OCI-LY7 (cell line): ENCODE results near the gene EYS.

ENCODE experiments used
- CTCF ChIP-seq: fragments of 200-600 bp; sonication (generic); conservative IDR thresholded peaks from 2 replicates; pipeline ENCODE4 v1.5.1; 2014; ENCODE audit warnings: mild to moderate bottlenecking, antibody characterized with exemption, low read length, moderate library complexity, mixed read lengths
- EZH2phosphoT487 ChIP-seq: fragments of 200-600 bp; sonication (generic); IDR thresholded peaks from 2 replicates; pipeline ENCODE4 v1.6.1; 2018; ENCODE audit warnings: low read depth, borderline replicate concordance, mild to moderate bottlenecking, mixed run types, antibody characterized with exemption, low read length, moderate library complexity, mixed read lengths

GRCh38 chr6:64902596-64902995 lies 804.4 kb downstream of the EYS start:
- TF ChIP-seq CTCF (no peak), EZH2phosphoT487 (no peak)
